Measurements from ENCODE around the gene HSPG2. TPM values are rescaled to one million over a fixed set of nuclear protein-coding genes. Genes with fewer than 3 reads are reported as not detected.

Gene HSPG2
- total RNA-seq, 6 experiments from 2014 or later, result 275 to 430 (median 297) TPM

DNA sequence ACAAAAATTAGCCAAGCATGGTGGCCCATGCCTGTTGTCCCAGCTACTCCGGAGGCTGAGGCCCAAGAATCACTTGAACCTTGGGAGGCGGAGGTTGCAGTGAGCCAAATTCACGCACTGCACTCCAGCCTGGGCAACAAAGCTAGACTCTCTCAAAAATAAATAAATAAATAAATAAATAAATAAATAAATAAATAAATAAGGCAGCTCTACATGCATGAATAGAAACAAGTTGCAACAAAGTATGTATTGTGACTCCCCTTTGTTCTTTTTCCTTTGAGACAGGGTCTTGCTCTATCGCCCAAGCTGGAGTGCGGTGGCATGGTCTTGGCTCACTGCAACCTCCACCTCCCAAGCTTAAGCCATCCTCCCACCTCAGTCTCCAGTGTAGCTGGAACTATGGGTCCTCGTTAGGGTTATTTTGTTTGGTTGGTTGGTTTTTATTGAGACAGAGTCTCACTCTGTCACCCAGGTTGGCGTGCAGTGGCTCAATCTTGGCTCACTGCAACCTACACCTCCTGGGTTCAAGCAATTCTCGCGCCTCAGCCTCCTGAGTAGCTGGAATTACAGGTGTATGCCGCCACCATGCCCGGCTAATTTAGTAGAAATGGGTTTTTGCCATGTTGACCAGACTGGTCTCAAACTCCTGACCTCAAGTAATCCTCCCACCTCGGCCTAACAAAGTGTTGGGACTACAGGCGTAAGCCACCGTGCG lies 162.1 kb downstream of the HSPG2 start:
- H3K27ac Mint-ChIP-seq, result no peak overlapping the region
- peaks cover 21% of the 10 kb centered on the region for H3K4me1 Mint-ChIP-seq (ENCODE audit: low read depth)
- no peak overlapping the region for H3K4me3 Mint-ChIP-seq
- TF ChIP-seq, protein P1, sequence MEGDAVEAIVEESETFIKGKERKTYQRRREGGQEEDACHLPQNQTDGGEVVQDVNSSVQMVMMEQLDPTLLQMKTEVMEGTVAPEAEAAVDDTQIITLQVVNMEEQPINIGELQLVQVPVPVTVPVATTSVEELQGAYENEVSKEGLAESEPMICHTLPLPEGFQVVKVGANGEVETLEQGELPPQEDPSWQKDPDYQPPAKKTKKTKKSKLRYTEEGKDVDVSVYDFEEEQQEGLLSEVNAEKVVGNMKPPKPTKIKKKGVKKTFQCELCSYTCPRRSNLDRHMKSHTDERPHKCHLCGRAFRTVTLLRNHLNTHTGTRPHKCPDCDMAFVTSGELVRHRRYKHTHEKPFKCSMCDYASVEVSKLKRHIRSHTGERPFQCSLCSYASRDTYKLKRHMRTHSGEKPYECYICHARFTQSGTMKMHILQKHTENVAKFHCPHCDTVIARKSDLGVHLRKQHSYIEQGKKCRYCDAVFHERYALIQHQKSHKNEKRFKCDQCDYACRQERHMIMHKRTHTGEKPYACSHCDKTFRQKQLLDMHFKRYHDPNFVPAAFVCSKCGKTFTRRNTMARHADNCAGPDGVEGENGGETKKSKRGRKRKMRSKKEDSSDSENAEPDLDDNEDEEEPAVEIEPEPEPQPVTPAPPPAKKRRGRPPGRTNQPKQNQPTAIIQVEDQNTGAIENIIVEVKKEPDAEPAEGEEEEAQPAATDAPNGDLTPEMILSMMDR (IDR thresholded peaks at IDR 0.05), result no peak
- no peaks in the 10 kb centered on the region for H3K27me3 Mint-ChIP-seq (ENCODE audit: insufficient read depth)
- H3K9me3 Mint-ChIP-seq, result no peaks in the 10 kb centered on the region; the same call in none of the 2 replicates
- H3K36me3 Mint-ChIP-seq (ENCODE audit: low read depth), result peaks cover 20% of the 10 kb centered on the region; the same call in 1 of the 2 replicates
- no peak for DNase-seq

DNA sequence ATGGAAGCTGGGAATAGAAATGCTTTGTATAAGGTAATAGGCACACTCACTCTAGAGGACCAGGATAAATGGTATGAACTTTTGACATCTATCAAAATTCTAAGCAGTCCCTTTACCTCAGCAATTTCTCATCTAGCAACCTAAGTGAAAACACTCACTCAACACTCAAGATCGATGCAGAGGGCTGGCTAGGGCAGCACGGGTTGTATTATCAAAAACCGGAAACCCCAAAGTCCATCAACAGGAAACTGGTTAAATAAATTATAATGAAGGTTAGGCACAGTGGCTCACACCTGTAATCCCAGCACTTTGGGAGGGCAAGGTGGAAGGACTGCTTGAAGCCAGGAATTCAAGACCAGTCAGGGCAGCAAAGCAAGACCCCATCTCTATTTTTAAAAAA lies 163.5 kb downstream of the HSPG2 start:
- Mint-ChIP-seq H3K4me3 (no peak overlapping the region), H3K27me3 (ENCODE audit: insufficient read depth) (no peaks in the 10 kb centered on the region), H3K36me3 (ENCODE audit: low read depth) (peaks cover 20% of the 10 kb centered on the region), H3K9me3 (no peaks in the 10 kb centered on the region; the same call in 1 of the 2 replicates), H3K27ac (no peak overlapping the region), H3K4me1 (ENCODE audit: low read depth) (peaks cover 20% of the 10 kb centered on the region)
- no peak for DNase-seq
- TF ChIP-seq, protein P1 (IDR thresholded peaks at IDR 0.05), result no peak

Other genes starting within 250 kb of the HSPG2 start
- 10 to 100 TPM; 45.0 to 54.2 (median 51.1) TPM for gene USP48, start 154.2 kb downstream of the HSPG2 start, total RNA-seq (2021; fragmentation: NEBNext Ultra II Directional; extraction: Animal tissue kit (Norgen Biotek cat#: 25700))
- gene LDLRAD2, start 125.0 kb downstream of the HSPG2 start, total RNA-seq (2021; fragmentation: NEBNext Ultra II Directional; extraction: Animal tissue kit (Norgen Biotek cat#: 25700)), result under 1 TPM in 1 of 6 experiments, not detected in 5; 0.14 TPM
- gene CELA3B, start 39.7 kb upstream of the HSPG2 start, total RNA-seq (2021; fragmentation: NEBNext Ultra II Directional; extraction: Animal tissue kit (Norgen Biotek cat#: 25700)), result not detected
- not detected for gene CELA3A, start 64.3 kb upstream of the HSPG2 start, total RNA-seq (2021; fragmentation: NEBNext Ultra II Directional; extraction: Animal tissue kit (Norgen Biotek cat#: 25700))
- 100 to 1,000 TPM; 273 to 298 (median 280) TPM for gene CDC42, start 115.4 kb upstream of the HSPG2 start, total RNA-seq (2021; fragmentation: NEBNext Ultra II Directional; extraction: Animal tissue kit (Norgen Biotek cat#: 25700))
- not detected for gene WNT4, start 205.8 kb upstream of the HSPG2 start, total RNA-seq (2021; fragmentation: NEBNext Ultra II Directional; extraction: Animal tissue kit (Norgen Biotek cat#: 25700))

All from HFFc6 (cell line).